ENCODE measurements around the gene ARF6.
A peak's percentile ranks its signal among the peaks of the same experiment; 100 is the strongest.

ARF6 gene

DNA sequence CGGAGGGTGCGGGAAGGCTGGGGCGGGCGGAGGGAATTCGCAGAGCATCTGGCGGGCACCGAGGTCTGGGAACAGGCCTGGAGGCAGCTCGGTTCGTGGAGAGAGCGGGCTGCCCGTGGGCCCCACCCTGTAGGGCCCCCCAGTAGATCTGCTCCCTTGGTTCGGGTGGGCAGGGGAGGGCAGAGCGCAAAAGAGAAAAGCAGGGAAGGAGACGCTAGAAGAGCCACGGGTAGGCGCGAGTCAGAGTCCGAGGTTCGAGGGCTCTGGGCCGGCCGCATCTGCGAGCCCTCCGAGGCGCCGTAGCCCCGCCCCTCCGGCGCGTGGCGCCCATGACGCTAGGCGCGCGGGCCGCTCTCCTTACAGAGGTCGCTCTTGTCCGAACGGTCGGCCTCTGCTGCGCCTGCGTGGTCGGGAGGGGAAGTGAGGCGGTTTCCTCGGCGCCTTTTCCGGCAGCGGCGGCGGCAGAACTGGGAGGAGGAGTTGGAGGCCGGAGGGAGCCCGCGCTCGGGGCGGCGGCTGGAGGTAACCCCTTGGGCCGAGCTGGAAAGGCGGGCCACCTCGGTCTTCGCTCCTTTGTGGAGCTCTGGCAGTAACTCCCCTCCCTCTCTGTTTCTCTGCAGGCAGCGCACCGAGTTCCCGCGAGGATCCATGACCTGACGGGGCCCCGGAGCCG lies at the start of gene ARF6:
ARF6 (plus strand) TSS at position 447 of the 673 bp plus-strand sequence. CDS start 655 bp downstream, outside the sequence.
- DNase-seq (ENCODE audit: low spot score): peak; percentile 98

DNA sequence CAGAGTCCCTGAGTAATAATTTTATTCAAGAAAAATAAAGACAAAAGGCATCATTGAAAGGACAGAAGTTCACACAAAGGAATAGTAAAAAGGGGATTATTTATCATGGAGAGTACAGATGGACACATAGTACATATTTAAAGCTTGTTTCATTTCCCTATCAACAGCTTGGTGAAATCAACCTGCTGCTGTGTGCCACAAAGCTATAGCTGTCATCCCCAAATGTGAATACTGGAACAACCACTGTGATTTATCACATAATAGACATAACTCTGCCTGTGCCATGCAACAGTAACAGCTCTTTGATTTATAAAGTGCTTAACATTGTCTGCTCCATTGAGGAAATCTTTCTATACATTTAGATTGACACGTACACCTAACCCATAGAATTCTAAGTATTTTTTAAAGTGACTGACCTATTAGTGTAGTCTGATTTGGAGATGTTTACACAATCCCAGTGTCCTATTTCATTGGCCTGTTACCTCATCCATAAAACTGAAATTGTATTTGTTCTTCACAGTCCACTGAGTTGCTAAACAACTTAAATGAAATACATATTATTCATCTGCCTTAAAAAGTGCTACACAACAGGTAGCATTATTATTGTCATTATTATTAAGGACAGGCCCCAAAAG lies 43.6 kb upstream of the ARF6 start:
- no peak for DNase-seq (ENCODE audit: low spot score)

DNA sequence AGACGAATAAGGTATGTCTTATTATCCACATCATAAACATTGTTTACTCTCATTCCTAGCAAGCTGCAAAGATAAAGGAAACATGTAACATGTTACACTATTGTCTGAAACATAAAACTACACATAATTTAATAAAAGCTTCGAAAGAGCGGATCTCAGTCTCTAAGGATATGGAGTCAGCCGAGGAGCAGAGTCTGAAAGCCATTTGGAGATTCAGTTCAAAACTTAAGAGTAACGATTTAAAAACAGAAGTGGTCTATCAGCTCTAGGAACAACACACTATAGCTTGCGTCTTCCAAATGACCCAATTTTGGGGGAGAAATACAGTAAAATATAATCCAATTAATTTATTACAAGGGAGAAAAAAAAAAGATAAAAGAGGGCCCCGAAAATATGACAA lies 41.1 kb upstream of the ARF6 start:
- DNase-seq (ENCODE audit: low spot score): peak; percentile 17

DNA sequence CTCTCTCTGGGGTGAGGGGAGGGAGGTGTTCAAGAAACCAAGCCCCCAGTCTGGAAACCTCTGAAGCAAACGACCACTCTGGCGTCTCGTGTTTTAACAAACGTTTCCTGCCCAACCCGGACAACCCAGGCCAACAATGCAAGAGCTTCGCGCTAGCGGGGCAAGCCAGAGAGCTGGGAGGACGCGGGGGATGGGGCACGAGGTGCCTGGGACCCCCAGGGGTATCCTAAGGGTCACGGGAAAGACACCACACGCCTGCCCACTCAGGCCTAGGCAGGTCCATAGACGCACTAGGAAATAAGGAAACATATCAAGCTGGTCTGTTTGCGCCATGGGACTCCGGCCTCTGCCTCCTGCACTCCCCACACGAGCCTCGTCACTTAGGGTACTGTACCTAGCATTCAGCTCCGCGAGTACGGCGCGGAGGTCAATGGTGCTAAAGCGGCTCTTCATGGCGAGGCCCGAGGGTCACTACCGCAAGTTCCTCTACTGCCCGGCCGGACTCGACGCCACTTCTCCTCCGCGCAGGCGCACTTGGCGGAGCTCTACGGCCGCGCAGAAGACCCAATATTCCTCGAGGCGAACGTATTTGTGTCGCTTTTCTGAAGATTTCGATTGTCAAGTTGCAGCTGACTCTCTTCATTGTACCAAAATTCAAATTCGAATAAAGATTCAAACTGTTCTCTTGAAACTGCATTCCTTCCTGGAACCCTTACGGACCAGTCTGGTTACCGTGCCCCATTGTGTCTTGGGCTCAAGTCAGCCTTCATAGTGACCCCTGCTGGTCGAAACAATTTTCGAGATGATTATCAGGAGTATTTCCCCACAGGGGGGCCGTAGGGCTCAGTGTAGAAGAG lies 40.4 kb upstream of the ARF6 start, which contains the start of gene NEMF:
NEMF (minus strand) TSS at position 488 of the 857 bp plus-strand sequence; CDS start at position 453, 35 bp downstream.
- peak; percentile 89 for DNase-seq (ENCODE audit: low spot score)

- no peak for DNase-seq (ENCODE audit: low spot score)
Measured at GRCh38 chr14:49853158-49853477, 39.8 kb upstream of the ARF6 start.

- DNase-seq (ENCODE audit: low spot score): peak; percentile 86
Measured at GRCh38 chr14:49853572-49854375, 39.1 kb upstream of the ARF6 start.

DNA sequence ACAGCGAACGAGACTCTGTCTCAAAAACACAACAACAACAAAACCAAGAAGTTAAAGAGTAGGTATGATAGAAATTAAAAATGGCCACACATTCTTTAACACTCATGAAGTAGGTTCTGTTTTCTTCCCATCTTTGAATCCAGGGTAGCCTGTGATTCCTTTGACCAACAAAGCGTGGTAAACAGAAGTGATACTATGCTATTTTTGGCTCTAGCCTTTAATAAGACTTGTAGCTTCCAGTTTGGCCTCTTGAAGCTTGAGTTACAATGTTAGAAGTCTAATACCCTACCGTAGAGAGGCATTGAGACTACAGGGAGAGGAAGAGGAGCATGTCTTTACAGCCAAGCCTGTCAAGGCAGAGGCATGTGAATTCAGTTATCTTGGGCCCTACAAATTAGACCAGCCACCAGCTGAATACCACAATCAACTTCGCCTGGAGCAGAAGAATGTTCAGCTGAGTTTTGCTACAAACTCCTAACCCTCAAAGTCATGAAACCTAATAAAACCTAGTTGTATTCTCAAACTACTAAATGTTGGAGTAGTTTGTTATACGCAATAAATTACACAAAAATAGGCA lies 35.4 kb upstream of the ARF6 start:
- DNase-seq (ENCODE audit: low spot score): no peak

GRCh38 chr14:49858383-49858782 lies 34.5 kb upstream of the ARF6 start:
- no peak for DNase-seq (ENCODE audit: low spot score)

- DNase-seq (ENCODE audit: low spot score): no peak
Measured at GRCh38 chr14:49860988-49861698, 31.7 kb upstream of the ARF6 start.

GRCh38 chr14:49861699-49862088 lies 31.2 kb upstream of the ARF6 start:
- peak; percentile 76 for DNase-seq (ENCODE audit: low spot score)

DNA sequence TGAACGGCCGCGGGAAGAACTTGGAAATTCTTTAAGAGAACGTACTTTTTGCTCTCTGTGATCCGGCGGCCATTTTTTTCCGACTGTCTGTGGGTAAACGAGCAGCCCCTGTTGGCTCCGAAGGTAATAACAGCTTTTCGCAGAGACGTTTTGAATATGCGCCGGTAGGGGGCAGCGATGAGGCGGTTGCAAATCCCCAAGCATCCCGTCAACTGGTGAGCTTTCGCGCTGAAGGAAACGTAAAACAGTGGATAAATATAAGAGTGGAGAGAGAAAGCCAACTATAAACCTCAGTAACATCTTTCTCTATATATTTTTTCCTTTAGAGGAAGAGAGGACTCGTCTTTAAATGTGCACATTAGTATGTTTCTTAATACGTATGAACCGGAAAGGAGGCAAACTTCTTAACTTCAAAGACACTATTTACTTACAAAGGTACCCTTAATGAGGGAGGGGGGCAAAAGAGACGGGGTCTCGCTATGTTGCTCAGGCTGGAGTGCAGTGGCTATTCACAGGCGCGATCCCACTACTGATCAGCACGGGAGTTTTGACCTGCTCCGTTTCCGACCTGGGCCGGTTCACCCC lies 30.7 kb upstream of the ARF6 start:
- DNase-seq (ENCODE audit: low spot score): peak; percentile 91

- peak; percentile 23 for DNase-seq (ENCODE audit: low spot score)
Measured at GRCh38 chr14:49863487-49864281, 29.2 kb upstream of the ARF6 start.

DNA sequence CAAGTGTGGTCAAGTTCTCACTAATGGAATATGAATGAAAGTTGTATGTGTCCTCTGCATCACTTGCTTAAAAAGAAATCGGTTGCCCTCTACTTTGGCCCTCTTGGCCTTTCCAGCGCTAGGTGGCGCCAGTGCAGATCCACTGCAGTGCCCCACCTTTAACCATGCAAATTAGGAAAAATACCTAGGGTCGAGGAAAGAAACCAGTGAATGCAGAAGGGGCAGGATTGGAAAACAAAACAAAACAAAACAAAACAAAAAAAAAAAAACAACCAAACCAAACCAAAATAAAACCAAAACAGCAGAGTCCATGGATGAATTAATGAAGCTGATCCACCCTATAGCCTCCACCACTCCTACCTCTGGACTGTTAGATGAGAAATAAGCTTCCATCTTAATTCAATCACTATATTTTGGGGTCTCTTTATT lies 27.4 kb upstream of the ARF6 start:
- peak; percentile 74 for DNase-seq (ENCODE audit: low spot score)

DNA sequence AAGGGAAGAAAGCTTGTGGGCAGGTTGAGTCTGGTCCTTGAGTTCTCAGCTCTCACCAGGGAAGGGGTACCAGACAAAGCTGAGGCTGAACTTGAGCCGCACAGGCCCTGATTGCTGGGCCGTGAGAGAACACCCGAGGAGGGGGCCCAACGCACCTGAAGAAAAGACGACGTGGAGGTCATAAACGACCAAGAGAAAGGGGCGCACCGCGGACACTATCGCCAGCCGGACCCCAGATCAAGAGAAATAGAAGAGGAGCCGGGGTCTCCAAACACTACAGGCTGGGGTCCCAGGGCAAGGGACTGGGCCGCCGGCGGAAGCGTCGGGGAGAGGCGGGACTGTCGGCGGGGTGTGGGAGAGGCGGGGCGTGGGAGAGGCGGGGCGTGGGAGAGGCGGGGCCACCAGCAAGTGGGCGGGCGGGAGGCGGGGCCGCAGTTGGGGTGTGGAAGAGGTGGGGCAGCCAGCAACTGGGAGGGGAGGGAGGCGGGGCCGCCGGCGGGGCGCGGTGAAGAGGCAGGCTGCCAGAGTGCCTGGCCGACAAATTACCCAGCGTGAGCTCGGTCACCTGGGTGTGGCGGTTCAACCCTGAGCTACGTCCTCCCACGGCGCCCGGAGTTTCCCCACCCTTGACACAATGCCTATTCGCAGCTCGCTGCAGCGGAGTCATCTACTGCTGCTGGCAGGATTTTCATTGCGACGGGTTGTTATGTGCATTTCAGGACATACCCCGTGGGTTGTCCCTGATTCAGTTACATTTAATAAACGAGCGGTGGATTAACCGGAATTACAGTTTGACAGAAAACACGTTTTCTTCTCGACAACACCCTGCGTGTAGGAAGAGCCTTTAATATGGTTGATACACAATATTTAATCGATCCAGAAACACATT lies 24.8 kb upstream of the ARF6 start:
- DNase-seq (ENCODE audit: low spot score): peak; percentile 97

- DNase-seq (ENCODE audit: low spot score): no peak
Measured at GRCh38 chr14:49868720-49869114, 24.2 kb upstream of the ARF6 start.

DNA sequence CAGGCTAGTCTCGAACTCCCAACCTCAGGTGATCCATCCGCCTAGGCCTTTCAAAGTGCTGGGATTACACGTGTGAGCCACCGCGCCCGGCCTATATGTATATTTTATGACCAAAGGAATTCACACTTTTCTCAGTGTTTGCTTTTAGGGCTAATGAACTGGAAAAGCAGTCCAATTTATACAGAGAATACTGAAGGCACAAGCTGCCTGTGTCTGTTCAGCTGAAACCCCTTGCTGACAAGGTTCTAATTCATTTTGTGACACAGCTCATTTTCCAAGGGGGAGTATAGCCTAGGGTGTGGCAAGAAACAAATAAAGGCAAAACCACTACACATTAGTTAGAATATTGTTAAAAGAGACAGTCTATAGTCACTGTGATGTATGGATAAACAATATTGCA lies 22.0 kb upstream of the ARF6 start:
- no peak for DNase-seq (ENCODE audit: low spot score)

DNA sequence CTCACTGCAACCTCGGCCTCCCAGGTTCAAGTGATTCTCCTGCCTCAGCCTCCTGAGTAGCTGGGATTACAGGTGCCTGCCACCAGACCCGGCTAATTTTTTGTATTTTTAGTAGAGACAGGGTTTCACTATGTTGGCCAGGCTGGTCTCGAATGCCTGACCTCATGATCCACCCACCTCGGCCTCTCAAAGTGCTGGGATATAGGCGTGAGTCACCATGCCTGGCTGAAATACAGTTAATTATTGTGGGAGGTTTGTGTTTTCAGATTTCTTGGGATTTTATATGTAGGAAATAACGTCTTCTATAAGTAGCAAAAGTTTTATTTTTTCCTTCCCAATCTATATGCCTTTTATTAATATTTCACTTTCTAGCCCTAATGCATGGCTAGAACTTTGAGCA lies 19.3 kb upstream of the ARF6 start:
- peak; percentile 67 for DNase-seq (ENCODE audit: low spot score)

DNA sequence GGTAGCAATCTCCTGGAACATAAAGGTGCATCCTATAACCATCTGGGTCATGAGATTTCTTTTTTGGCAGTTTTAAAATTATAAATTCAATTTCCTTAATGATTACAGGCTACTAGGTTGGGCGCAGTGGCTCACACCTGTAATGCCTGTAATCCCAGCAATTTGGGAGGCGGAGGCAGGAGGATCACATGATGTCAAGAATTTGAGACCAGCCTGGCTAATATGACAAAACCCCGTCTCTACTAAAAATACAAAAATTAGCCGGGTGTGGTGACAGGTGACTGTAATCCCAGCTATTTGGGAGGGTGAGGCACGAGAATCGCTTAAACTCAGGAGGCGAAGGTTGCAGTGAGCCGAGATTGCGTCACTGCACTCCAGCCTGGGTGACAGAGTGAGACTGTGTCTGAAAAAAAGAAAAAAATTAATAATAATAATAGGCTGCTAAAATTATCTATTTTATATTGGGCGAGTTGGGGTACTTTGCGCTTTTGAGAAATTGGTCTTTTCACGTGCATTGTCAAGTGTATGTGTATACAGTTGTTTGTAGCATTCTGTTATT lies 17.2 kb upstream of the ARF6 start:
- no peak for DNase-seq (ENCODE audit: low spot score)

Measured in kidney tubule cell (primary cell).